Measurements from ENCODE around the gene MTCL3.

Gene MTCL3

DNA sequence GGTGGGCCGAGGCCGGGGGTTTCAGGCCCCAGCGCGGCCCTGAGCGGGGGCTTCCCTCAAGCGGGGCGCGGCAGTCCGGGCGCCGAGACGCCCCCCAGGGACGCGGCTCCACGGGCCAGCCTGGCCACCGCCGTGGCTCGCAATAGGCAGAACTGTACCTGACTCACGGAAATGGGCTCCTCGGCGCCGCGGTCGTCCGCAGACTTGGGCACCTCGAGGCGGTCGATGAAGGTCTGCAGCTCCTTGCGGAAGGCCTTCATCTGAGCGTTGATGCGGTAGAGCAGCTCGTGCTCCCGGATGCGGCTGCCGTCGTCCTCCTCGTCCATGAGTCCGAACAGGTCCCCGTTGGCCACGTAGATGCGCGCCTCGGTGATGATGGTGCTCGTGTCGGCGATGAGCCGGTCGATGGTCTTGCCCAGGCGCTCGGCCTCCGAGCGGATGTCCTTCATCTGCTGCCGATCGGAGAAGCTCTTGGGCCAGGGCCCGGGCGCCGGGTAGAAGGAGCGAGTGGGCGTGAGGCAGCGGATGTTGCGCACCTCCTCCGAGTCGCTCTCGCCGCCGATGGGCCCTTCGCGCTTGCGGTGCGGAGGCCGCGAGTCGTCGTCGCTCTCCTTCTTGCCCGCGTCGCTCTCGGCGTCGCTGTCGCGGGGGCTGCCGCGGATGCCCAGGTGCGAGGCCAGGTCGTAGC is 43.9 kb downstream of the MTCL3 start:
- DNase-seq (ENCODE audit: low read depth in 4 of 4, low spot score in 3 of 4) = no peak

DNA sequence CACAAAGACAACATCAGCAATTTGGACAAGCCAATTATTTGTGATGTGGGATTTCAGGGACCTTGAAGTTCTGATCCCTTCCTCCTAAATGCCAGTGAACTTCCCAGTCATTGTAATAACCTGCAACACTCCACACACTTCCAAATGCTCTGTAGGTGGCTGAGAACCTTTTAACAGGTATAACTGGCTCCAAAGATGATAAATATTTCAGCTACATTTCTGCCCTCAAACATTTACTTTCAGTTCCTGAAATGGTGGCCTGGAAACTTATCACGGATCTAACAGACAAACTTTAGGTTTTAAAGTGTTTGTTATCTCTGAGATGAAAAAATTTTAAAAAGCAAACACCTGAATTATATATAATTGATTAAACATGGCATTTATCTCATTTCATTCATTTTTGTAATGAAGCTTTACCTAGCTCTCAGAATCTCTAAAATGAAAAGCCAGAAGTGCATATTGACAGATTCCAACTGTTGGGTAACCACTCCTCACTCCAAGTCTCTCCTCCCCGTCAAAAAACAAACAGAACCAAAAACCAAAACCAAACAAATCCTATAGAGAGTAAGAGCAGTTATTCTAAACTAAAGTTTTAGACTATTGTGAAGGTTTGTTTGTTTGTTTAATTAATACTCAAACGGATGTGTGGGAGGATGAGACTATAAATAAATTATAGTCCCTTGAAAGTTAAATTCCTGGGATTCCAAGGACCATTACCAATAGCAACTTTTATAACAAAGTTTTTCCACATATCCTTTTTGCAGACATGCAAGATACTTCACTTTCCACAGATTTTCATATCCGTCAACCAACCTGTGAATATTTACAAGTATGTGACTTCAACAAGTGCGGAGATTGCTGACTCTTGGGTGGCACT is 47.5 kb downstream of the MTCL3 start:
- DNase-seq (ENCODE audit: low read depth in 4 of 4, low spot score in 3 of 4) = no peak

DNA sequence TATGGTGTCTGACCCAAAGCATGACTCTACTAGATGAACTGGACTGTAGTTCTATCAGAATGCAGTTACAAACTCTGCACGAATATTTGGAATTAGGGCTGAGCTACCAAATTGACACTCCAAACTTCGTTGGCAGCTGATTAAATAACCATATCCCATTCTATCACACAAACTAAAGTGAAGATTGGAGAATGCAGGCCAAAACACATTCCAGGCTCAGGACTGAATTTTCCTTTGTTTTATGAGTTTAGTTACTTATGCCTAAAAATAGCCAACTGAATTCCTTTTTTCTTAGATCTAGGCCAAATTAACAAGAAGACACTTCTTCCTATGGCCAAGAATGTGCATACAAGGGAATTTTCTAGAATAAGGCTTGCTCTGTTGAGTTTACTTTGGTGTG is 50.2 kb downstream of the MTCL3 start:
- no peak for DNase-seq (ENCODE audit: low read depth in 4 of 4, low spot score in 3 of 4)

DNA sequence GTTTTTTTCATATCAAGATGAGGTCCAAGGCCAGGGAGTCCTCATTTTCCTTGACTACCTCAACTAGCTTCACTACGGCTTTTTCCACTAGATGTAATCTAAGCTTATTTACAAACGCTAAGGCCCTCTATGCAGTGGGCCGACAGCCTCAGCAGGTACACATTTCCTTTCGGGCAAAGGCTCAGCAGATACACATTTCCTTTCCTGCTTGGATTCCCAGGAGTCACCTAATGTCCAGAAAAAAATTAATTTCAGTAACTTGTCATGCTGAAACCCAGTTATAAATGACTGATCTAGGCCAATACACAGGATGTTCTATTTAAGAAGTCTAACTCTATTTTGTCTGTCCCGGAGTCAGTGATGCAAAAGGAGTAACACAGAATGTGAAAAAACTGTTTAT is 52.7 kb downstream of the MTCL3 start:
- DNase-seq (ENCODE audit: low read depth in 4 of 4, low spot score in 3 of 4) = no peak

DNA sequence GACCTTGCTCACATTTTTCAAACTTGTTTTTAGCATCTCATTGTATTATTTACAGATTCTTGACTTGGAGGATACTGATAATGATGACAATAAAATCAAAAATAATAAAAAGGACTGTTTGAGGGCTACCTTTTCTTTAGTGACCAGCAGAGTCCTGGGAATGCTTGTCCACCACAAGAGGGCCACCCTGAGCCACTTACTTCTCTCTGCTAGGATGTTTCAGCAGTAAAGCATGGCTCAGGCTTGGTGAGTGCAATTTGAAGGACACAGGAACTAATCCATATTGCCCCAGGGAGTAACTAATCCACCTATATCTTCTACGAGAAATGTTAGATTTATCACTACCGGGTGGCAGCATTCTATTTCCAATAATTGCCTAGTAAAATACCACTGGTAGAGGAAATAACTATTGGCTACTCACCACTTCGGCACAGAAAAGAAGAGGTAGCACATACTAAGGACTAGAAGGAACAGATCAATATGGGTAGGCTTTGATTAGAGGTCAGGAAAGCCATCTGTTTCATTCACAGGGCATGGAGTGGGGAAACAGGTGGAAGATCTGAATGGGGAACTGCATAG is 54.2 kb downstream of the MTCL3 start:
- DNase-seq (ENCODE audit: low read depth in 4 of 4, low spot score in 3 of 4) = peak in 3 of 4 donors; percentile 21 to 39 (median 34)

DNA sequence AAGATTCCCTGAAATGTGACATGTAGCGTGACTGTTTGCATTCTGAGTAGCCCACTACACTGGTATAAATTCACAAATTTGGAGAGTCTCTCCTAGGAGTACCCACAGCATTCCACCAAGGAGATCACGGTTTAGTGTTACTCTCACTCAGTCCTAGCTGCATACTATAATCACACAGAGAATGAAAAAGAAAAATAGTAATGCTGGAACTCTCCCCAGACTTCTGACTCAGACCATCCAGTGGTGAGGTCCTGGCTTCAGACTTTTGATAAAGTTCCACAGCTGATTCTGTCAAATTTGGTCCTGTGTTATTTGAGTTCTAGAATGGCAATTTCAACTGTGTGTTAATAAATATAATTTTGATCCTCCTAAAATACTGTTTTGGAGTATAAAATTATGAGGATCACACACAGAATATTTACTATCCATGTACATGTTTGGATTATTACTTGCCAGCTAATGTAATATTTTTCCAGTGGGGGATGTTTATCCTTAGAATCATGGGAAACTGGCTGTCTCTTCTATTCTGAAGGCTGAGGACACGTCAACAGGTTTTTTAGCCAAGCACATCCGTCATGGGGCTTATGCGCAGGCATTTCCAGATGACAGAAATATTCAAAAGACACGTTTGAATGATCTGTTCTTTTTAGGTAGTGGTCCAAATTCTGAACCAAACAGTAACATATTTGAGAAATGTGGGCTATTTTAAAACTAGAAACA is 54.8 kb downstream of the MTCL3 start:
- no peak for DNase-seq (ENCODE audit: low read depth in 4 of 4, low spot score in 3 of 4)

DNA sequence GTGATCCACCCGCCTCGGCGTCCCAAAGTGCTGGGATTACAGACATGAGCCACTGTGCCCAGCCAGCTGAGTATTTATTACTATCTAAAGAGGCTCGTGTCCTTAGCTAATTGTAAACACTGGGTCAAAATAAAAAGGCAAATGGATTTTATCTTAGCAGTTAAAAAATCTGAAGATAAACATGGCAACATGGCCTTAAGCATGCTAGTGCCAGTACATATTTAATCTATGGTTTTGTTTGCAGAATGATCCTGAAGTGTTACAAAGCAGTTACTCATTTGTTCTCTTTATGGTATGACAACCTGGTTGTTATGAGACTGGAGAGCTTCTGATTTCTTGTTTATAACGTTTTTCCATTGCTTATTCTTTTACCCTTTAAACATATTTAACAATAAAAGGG is 56.1 kb downstream of the MTCL3 start:
- no peak for DNase-seq (ENCODE audit: low read depth in 4 of 4, low spot score in 3 of 4)

DNA sequence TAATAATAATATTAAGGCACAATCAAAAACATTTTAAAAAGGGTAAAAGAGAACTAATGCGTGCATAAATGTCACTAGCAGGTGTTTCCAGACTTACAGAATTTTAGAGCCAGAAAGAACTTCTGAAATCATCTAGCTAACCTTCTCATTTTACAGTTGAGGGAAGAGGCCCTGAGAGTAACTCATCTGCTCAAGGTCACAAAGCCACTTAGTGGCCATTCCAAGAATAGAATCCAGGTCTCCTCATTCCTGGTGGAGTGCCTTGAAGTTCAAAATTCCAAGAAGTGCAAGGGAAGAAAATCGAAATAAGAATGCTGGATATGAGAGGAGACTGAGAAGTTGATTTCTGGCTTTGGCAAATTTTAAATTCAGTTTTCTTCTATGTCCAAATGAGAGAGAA is 56.8 kb downstream of the MTCL3 start:
- no peak for DNase-seq (ENCODE audit: low read depth in 4 of 4, low spot score in 3 of 4)

DNA sequence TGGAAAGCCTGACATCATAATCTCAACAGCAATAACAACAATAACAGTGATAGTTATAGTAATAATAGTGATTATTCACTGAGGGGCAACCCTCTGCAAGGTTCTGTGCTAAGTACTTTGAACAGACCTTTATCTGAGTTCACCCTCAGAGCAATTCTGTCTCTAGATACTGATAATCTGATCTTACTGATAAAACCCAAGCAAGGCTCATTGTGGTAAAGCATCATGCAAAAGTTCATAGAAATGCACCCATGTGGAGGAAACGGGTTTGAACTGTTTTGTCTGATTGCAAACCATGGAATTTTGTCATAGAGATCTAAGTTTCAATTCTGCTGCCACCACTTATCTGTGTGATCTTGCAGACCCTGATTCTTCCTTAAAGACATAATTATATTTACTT is 58.7 kb downstream of the MTCL3 start:
- DNase-seq (ENCODE audit: low read depth in 4 of 4, low spot score in 3 of 4) = no peak

DNA sequence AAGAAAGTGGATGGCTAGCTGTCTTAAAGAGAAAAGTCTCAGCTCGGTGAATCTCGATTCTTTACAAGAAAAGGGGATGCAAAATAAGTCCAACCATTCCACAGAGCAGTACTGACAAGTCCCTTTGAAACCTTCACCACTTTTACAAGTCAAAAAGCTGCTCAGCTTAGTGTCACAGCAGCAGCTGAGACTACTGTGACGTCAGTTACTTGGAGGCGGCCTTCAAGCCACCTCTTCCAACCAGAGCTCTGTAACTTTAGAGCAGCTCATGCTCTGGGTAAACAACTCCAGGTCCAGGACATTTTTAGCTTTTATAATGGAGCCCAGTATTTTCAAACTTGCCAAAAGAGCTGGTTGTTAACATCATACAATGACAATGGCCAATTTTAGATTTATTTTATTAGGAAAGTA is 59.9 kb downstream of the MTCL3 start, which contains the start of gene KIAA0408:
KIAA0408 (minus strand) TSS at position 159 of the 411 bp plus-strand sequence. CDS start 5,408 bp downstream, outside the sequence.
- DNase-seq (ENCODE audit: low read depth in 4 of 4, low spot score in 3 of 4) = peak; percentile 58 to 70 (median 59)

DNA sequence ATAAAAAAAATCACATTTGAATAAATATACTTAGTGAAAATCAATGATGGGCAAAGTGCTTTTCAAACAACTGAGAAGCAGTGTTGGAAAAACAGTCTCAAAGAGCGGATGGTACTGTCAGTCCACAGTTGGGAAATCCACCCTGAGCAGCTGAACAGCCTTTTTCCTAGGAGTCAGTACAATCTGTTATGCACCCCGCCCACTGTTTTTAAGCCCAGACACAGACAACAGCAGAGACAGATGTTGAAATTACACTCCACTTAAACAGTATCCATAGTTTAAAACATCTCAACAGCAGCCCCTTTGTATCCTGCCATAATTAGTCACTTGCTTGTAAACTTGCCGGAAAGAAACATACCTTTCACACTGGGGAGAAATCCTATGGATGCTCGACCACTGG is 60.3 kb downstream of the MTCL3 start:
- DNase-seq (ENCODE audit: low read depth in 4 of 4, low spot score in 3 of 4) = peak in 1 of 4 donors; percentile 6

DNA sequence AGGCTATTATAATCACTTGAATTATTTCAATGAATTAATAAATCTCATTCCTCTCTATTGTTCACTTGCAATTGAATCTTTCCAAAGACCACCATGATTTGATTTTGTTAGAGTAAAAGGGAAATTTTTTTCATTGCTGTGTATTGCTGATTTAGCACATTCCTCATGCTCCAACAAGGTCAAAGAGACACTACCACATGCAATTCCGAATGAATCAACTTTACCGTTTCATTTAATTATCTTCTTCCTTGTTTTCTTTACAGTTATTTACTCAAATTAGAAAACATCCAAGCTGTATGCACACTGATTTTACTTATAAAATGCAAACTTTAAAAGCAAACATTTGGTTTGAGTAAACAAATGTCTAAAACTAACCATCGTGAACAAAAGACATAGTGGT is 60.9 kb downstream of the MTCL3 start:
- DNase-seq (ENCODE audit: low read depth in 4 of 4, low spot score in 3 of 4) = no peak

DNA sequence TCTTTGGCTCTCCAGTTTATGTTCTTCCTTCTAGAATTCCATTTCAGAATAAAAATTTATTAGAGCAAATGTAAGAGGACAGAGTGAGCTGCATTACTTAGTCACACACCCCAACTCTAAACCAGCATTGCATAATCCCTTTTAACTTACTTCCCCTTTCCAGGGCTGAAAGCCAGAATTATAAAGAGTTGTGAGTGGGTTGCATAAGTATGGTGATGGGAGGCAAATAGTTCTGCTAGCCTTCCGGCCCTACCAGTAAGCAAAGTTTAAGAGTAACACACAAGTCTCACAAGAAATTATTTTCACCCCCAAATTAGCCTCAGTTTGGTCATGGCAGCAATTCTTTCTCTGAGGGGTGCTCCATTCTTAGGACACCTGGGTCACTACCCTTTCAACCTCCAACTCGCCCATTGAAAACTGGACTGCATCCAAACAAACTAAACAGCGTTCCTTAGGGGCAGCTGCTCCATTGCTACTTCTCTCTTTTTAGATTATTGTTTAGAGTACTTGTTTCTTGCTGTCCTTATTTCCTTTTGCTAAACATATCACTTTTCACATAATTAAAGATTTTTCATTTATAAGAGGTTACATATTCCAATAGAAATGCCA is 61.6 kb downstream of the MTCL3 start:
- DNase-seq (ENCODE audit: low read depth in 4 of 4, low spot score in 3 of 4) = no peak

DNA sequence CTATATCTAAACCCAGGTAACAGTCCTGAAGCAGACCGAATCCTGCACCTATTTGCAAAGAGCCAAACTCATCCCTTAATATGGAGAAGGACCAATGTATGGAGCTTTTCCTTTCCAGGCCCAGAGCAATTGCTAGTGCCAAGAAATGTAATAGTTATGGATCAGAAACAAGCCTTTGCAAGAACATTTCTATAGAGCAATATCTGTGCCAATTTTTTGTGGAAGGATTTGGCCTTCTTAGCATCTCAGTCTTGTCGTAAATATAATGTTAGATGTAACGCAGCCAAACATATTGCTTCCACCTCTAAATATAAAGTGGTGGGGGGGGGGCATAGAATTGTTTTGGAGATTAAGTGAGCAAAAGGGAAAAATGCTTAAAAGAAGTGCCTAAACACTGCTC is 62.7 kb downstream of the MTCL3 start:
- no peak for DNase-seq (ENCODE audit: low read depth in 4 of 4, low spot score in 3 of 4)

DNA sequence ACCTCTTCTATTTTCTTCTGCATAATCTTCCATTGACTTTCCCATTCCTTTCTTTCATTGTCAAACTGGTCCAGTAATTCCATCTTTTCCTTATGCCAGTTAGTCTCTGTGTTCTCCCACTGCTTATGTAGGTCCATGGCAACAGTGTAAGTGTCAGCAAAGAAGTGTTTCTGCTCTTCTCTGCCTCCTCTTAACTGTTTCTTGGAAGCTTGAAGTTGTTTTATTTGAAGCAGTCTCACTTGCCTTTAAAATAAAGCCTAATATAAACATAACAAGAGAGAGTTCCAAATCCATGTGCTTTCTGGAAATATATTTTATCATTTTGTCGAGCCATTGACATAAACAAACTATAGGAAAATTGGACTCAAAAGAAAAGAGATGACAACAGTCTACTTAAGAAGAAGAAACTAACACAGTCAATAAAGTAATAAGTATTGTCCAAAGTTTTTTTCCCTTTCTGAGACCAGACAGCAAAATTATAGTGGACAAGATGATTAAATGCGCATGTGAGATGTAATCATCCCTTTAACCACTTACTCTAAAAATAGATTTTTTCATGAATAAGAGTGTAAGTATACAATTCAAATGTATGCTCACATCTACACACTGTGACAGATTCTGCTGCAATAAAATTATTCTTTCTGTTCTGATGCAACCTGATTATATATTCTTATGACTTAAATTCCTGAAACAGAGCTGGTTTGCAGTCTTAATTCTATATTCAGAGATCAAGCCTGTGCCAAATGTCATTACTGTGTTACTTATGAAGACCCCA is 65.1 kb downstream of the MTCL3 start:
- no peak for DNase-seq (ENCODE audit: low read depth in 4 of 4, low spot score in 3 of 4)

DNA sequence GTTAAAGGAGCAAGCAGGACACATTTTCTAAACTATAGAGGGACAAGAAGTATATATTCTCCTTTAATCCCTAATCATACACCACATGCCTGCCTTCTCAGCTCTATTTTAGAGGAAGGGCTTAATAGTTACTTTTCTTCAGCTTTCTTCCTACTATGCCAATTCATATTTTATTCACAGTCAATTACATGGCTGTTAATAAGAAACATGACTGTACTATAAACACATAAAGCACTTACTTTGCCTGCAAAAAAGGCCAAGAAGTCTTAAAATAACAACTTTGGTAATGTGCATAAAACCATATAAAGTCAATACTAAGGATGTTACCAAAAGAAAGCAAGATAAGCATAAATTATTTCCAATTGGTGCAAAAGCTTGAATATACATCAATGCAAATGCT is 66.3 kb downstream of the MTCL3 start:
- no peak for DNase-seq (ENCODE audit: low read depth in 4 of 4, low spot score in 3 of 4)

DNA sequence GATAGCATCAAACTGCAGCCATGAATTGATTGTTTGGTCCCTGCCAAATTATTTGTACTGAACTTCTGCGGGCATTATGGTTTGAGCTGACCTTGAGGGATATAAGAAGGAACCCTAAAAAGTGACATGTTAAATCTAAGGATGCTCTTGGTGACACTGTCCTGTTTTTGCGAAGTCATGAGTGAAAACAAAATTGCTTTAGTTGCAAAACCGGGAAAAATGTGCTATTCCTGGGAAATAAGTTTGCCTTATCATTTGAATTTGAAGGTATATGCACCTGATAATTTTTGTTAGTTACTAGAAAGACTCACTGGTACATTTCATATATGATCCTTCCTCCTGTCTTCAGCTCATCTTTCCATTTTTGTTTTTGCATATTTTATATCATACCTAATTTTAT is 67.7 kb downstream of the MTCL3 start:
- no peak for DNase-seq (ENCODE audit: low read depth in 4 of 4, low spot score in 3 of 4)

DNA sequence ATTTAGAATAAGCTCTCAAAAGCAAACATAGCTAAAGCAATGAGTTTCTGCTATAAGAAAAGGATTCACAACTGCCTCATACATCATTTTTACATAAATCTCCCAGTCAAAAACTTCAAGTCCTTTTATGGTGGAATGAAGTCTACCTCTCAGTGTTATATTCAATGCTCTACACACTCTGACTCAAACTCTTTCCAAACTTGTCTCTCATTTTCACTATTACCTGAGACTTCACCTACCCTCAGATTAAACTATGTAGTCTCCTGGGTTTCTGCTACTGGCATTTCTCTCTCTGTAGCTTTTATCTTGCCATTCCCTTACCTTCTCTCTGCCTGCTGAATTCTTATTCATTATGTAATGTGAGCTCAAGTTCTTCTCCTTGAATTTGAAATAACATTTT is 71.4 kb downstream of the MTCL3 start:
- DNase-seq (ENCODE audit: low read depth in 4 of 4, low spot score in 3 of 4) = no peak

DNA sequence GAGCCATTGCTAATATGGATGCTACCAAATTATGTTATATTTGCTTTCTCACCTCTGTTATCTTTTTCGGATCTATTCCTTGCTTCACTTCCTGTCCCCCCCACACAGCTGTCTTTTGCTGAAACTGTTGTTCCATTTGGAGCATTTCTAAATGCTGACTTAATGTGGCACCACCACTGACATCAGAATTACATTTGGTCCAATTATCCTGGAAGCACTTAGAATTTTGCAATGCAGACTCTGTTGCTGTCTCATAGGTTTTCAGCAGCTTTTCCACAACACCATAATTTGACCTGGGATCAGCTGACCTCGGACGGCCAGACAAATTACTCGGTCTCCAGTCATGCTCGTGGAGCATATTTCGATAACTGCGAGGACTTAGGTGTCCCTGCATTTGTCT is 72.8 kb downstream of the MTCL3 start:
- DNase-seq (ENCODE audit: low read depth in 4 of 4, low spot score in 3 of 4) = no peak

DNA sequence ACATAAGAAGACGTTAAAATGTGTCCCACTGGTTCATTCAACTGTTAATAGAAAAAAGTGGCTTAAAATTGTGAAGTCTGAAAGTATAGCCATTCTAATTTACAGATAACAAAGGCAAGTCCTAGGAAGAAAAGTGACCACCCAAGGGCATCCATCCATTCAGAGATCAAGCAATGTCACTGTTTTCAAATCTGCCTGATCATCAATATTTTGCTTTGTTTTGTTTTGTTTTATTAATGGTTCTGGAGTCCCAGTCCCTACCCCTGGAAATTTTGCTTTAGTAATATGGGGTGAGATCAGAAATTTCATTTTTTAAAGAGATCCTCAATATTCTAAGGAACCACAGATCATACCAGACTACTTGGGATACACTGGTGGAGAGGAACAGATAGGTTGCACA is 77.3 kb downstream of the MTCL3 start:
- DNase-seq (ENCODE audit: low read depth in 4 of 4, low spot score in 3 of 4) = no peak

All from left renal pelvis (tissue), 4 donors.